ENCODE measurements around the gene LY6G6F. TPM values are rescaled to one million over a fixed set of nuclear protein-coding genes. Genes with fewer than 3 reads are reported as not detected.

LY6G6F gene, protein sequence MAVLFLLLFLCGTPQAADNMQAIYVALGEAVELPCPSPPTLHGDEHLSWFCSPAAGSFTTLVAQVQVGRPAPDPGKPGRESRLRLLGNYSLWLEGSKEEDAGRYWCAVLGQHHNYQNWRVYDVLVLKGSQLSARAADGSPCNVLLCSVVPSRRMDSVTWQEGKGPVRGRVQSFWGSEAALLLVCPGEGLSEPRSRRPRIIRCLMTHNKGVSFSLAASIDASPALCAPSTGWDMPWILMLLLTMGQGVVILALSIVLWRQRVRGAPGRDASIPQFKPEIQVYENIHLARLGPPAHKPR
- not detected in 2 replicates for total RNA-seq
- long read RNA-seq = 0 reads

DNA sequence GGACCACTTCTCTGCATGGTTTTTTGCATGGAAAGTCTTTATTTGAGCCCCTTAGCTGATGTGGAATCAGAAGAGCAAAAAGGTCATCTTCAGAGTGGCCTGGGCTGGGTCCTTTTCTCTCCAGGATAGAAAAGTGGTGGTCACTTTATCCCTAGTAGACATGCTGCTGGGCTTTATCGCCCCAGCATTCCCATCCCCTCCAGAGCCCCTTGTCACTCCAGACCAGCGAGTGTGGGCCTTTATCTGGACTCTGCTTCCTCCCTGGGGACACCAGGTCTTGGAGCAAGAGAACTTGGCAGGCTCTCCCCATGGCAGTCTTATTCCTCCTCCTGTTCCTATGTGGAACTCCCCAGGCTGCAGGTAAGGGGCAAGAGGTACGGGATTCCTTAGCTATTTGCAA, at the start of gene LY6G6F:
Gene LY6G6F, plus strand, starts transcription at position 268 of the 400 bp plus-strand sequence. Its CDS starts 41 bp downstream, at position 309.
- no peaks in the 10 kb centered on the region for H3K36me3 Mint-ChIP-seq (ENCODE audit: insufficient read depth)
- TF ChIP-seq, protein P1, sequence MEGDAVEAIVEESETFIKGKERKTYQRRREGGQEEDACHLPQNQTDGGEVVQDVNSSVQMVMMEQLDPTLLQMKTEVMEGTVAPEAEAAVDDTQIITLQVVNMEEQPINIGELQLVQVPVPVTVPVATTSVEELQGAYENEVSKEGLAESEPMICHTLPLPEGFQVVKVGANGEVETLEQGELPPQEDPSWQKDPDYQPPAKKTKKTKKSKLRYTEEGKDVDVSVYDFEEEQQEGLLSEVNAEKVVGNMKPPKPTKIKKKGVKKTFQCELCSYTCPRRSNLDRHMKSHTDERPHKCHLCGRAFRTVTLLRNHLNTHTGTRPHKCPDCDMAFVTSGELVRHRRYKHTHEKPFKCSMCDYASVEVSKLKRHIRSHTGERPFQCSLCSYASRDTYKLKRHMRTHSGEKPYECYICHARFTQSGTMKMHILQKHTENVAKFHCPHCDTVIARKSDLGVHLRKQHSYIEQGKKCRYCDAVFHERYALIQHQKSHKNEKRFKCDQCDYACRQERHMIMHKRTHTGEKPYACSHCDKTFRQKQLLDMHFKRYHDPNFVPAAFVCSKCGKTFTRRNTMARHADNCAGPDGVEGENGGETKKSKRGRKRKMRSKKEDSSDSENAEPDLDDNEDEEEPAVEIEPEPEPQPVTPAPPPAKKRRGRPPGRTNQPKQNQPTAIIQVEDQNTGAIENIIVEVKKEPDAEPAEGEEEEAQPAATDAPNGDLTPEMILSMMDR (IDR thresholded peaks at IDR 0.05; ENCODE audit: unreplicated experiment) = no peak
- DNase-seq (ENCODE audit: low spot score, unreplicated experiment) = no peak
- no peak within 1 kb of the TSS for H3K27ac Mint-ChIP-seq
- H3K9me3 Mint-ChIP-seq (ENCODE audit: low read depth) = no peaks in the 10 kb centered on the region
- peaks cover 9% of the 10 kb centered on the region for H3K4me1 Mint-ChIP-seq (ENCODE audit: low read depth)
- no peak within 1 kb of the TSS for H3K4me3 Mint-ChIP-seq (ENCODE audit: low read depth)
- no peaks in the 10 kb centered on the region for H3K27me3 Mint-ChIP-seq

DNA sequence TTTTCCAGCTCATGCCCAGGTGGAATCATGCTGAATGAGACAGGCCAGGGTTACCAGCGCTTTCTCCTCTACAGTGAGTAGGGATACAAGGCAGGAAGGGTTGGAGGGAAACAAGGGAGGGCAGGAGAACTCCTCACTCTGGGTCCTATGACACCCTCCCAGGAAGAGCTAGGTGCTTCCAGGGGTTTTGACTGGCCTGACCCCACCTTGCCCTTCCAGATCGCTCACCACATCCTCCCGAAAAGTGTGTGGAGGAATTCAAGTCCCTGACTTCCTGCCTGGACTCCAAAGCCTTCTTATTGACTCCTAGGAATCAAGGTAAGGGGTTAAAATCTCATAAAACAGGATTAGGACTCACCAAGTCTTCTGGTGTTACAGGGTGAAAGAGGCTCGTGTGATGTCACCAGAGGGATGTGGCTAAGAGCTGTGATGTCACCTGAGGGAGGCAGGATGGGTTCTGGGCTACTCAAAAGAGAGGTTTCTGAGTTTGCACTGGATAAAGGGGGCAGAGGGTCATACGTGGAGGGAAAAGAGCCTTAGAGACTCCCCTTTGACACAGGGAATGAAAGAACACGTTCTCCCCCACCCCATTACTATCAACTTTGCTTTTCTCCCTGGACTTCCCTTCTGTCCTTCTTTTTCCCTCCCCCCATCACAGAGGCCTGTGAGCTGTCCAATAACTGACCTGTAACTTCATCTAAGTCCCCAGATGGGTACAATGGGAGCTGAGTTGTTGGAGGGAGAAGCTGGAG, 49.1 kb upstream of the LY6G6F start:
- H3K4me1 Mint-ChIP-seq (ENCODE audit: low read depth) = peaks cover 53% of the 10 kb centered on the region
- peaks cover 5% of the 10 kb centered on the region for H3K36me3 Mint-ChIP-seq (ENCODE audit: insufficient read depth)
- no peaks in the 10 kb centered on the region for H3K9me3 Mint-ChIP-seq (ENCODE audit: low read depth)
- TF ChIP-seq, protein P1 (IDR thresholded peaks at IDR 0.05; ENCODE audit: unreplicated experiment) = no peak
- no peak overlapping the region for H3K27ac Mint-ChIP-seq
- DNase-seq (ENCODE audit: low spot score, unreplicated experiment) = no peak
- no peaks in the 10 kb centered on the region for H3K27me3 Mint-ChIP-seq
- peak overlapping the region; percentile 16 for H3K4me3 Mint-ChIP-seq (ENCODE audit: low read depth)

DNA sequence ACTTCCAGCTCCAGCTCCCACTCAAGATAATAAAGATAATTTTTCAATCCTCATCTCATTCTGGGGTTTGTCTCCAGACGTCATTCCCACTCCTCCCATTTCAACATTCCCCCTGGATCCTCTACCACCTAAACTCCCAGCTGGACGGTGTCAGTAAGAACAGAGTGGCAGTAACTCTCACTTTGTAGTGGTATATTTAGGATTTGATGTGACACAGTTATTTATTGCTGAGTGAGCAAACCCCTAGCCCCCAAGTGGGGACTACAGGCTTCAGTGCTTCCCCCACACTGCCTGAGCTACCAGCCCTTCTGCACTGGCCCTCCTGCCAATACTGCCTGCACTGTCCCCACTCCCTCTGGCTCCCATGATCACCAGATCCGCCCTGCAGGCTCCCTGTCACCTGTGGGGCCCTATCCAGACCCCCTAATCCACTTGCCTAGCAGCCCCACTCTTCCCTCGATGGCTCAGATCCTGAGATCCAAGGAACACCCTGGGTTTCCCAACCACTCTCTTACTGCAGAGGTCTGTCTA, 48.4 kb upstream of the LY6G6F start:
- Mint-ChIP-seq H3K4me1 (ENCODE audit: low read depth) (peaks cover 52% of the 10 kb centered on the region), H3K9me3 (ENCODE audit: low read depth) (no peaks in the 10 kb centered on the region), H3K27me3 (no peaks in the 10 kb centered on the region), H3K36me3 (ENCODE audit: insufficient read depth) (peaks cover 7% of the 10 kb centered on the region), H3K4me3 (ENCODE audit: low read depth) (peak overlapping the region; percentile 49), H3K27ac (peak overlapping the region; percentile 81)
- TF ChIP-seq, protein P1 (IDR thresholded peaks at IDR 0.05; ENCODE audit: unreplicated experiment) = no peak
- DNase-seq (ENCODE audit: low spot score, unreplicated experiment) = no peak

DNA sequence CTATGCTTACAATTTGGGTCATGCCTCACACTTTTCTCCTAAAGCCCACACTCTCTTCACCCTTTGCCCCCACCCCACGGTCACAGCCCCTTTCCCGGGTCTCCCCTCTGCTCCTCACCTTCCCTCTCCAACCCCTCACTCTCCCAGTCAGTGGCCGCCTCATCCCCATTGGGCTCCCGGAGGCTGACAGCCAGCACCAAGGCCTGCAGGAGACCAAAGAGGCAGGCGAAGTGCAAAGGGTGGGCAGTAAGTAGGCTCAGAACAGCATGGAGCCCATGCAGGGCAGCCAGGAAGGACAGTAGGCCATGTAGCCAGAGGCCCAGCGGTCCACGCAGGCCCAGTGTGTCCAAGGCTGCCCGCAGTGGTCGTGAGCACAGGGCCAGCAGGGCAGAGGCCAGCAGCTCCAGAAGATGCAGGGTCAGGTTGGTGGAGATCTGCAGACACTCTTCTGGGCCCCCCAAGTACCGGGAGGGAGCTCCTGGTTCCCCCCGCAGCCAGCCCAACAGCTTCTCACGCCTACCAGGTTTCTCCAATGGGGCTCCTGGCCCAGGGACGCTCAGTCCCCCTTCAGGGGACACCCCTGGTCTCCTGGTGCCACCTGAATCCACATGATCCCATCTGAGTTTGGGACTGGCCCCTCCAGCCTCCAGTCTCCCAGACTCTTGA, 47.5 kb upstream of the LY6G6F start:
- H3K27ac Mint-ChIP-seq = peak overlapping the region; percentile 96
- no peaks in the 10 kb centered on the region for H3K27me3 Mint-ChIP-seq
- no peaks in the 10 kb centered on the region for H3K9me3 Mint-ChIP-seq (ENCODE audit: low read depth)
- peaks cover 7% of the 10 kb centered on the region for H3K36me3 Mint-ChIP-seq (ENCODE audit: insufficient read depth)
- TF ChIP-seq, protein P1 (IDR thresholded peaks at IDR 0.05; ENCODE audit: unreplicated experiment) = no peak
- H3K4me3 Mint-ChIP-seq (ENCODE audit: low read depth) = peak overlapping the region; percentile 88
- DNase-seq (ENCODE audit: low spot score, unreplicated experiment) = no peak
- peaks cover 57% of the 10 kb centered on the region for H3K4me1 Mint-ChIP-seq (ENCODE audit: low read depth)
